GM18507 (cell line): Measurements from ENCODE around the gene ANKMY1.
"Not testable (repeated sequence)": the region's sequence is repeated elsewhere in the genome, so short reads cannot be mapped to it uniquely, and the experiment has no call there.

ENCODE experiments used
- DNase-seq: peaks from one replicate; pipeline ENCODE4 v3.0.0; 2011; ENCODE audit warnings: low read depth; ENCODE audit not compliant: insufficient read length; ENCODE audit errors: extremely low spot score
- FAIRE-seq: peaks from 2 replicates; lab custom pipeline; 2011; peaks lifted over from hg19 to GRCh38; lab: Jason Lieb, UNC

The ANKMY1 gene

GRCh38 chr2:240560084-240560479 lies 2.3 kb upstream of the ANKMY1 start, which contains the start of gene DUSP28:
DUSP28 (plus strand) TSS chr2:240560357; CDS start chr2:240560685, 328 bp downstream.
- FAIRE-seq (peak; percentile 81), DNase-seq (peak; percentile 81)

DNA sequence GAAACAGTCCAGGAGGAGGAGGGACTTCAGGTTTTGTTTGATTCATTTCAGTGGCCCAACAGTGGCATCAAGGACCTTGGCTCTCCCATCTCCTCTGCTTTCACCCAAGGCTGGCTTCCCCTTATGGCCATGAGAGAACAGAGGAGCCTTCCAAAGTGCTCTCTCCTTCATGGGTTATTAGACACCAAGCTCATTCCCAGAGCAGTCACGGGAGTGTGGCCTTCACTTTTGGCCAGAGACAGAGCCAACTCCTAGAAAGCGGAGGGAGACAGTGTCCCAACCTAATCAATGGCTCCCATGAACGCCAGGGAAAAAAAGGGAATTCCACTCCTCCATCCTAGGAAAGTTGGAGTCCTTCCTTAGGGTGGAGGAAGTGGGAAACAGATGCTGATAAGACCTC lies 1.5 kb upstream of the ANKMY1 start:
- FAIRE-seq, result no peak
- no peak for DNase-seq

DNA sequence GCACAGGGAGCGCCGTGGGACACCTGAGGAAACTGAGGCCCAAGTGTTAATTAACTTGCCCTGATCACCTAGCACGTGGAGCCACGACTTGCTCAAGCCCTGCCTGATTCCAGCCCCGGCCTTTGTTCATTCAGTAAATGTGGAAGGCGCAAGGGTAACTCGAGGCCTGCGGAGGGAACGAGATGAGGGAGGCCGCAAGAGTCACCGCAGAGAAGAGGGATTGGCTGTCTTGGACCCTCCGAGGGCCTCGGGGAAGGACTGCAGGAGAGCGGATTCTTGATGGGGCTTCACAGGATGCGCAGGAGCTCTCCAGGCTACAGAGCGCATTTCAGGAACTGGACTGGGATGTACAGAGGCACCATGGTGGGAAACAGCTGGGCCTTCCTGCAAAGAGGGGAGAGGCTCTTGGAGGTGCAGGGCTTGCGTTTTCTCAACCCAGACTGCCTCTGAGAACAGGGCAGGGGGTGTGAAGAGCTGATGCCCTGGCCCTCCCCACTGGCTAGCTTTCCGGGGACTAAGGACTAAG lies 511 bp upstream of the ANKMY1 start:
- FAIRE-seq (no peak), DNase-seq (no peak)

DNA sequence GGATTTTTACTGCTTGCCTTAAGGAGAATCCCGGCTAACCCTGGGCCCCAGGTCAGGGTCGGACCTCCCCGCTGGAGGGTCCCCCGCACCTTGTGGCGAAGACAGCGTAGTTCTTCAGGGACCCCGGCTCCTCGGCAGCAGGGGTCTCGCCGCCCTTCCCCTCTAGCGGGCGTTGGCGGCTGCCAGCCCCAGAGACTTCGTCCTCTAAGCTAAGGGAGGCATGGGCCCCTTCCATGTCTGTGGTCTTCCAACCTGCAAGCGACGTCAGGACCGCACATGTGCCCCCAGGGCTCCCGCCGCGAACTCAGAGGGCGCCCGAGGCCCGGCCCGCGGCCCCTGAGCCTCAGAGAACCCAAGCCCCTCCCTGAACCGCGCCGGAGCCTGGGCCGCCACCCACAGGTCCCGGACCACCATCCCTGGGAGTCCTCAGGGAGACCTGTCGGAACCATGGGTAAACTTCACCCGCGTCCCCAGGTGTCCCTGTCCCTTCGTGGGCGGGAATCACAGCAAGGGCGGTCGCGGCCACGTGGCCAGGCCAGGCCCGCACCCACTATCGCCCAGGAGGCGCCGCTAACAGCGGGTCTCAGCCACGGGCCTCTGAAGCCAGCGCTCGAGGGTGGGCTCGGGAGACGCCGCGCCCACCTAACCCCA lies 562 bp downstream of the ANKMY1 start:
- DNase-seq (no peak), FAIRE-seq (no peak)

- FAIRE-seq (peak; percentile 53), DNase-seq (no peak)
Measured at GRCh38 chr2:240556553-240557100, 1.2 kb downstream of the ANKMY1 start.

GRCh38 chr2:240555541-240556250 lies 2.1 kb downstream of the ANKMY1 start:
- FAIRE-seq (no peak), DNase-seq (no peak)

- FAIRE-seq (no peak), DNase-seq (no peak)
Measured at GRCh38 chr2:240554767-240555493, 2.9 kb downstream of the ANKMY1 start.

- DNase-seq (no peak), FAIRE-seq (no peak)
Measured at GRCh38 chr2:240553956-240554480, 3.8 kb downstream of the ANKMY1 start.

- FAIRE-seq, result peak; percentile 36
- no peak for DNase-seq
Measured at GRCh38 chr2:240551811-240552210, 6.0 kb downstream of the ANKMY1 start.

- FAIRE-seq, result no peak
- DNase-seq, result no peak
Measured at GRCh38 chr2:240551288-240551687, 6.5 kb downstream of the ANKMY1 start.

DNA sequence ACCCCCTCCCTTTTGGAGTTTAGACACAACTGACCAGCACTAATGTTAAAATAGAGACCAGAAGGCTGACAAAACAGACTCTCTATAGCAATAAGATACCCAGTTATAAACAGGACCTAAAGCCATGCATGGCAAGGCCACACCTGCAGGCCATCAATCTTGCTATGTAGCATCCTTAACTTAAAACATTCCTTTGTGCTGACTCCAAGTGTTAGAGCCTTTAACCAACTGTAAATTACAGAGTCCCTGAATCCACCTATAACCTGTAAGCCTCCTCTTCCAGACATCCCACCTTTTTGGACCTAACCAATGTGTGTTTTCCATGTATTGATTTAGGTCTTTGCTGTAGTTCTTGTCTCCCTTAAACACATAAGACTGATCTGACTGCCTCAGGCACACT lies 17.9 kb downstream of the ANKMY1 start:
- FAIRE-seq (no peak), DNase-seq (no peak)

GRCh38 chr2:240539101-240539500 lies 18.7 kb downstream of the ANKMY1 start:
- DNase-seq, FAIRE-seq: not testable (repeated sequence)

GRCh38 chr2:240538031-240538780 lies 19.6 kb downstream of the ANKMY1 start:
- no peak for FAIRE-seq
- DNase-seq, result no peak

- FAIRE-seq, result no peak
- no peak for DNase-seq
Measured at GRCh38 chr2:240532031-240532775, 25.6 kb downstream of the ANKMY1 start.

DNA sequence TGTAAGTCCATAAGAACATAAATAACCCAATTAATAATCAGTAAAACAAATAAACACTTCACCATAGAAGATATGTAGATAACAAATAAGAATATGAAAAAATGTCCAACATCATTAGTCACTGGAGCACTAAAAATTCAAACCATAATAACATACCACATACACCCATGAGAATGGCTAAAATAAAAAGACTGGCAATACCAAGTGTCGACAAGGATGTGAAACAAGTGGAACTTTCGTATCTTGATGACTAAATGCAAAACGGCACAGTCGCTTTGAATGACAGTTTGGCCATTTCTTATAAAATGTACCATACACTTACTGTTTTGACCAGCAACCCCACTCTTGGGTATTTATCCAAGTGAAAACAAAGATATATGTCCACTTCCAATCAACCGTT lies 26.8 kb downstream of the ANKMY1 start:
- no peak for DNase-seq
- no peak for FAIRE-seq

GRCh38 chr2:240530181-240530580 lies 27.6 kb downstream of the ANKMY1 start:
- FAIRE-seq (no peak), DNase-seq (no peak)

- DNase-seq, result no peak
- no peak for FAIRE-seq
Measured at GRCh38 chr2:240529344-240529999, 28.3 kb downstream of the ANKMY1 start.
